ENCODE measurements around the gene WAPL. TPM values are rescaled to one million over a fixed set of nuclear protein-coding genes. Genes with fewer than 3 reads are reported as not detected.

The WAPL gene
- total and polyA plus RNA-seq, 9 of the 15 experiments (the other 6 are each of a cell fraction or from before 2014, with no cell fraction given): 14.3 to 36.4 (median 25.3) TPM

- ATAC-seq (no peak), FAIRE-seq (no peak), DNase-seq (ENCODE audit: extremely low read depth in 1 of 4, low spot score in 3 of 4) (no peak)
- Histone ChIP-seq H3K4me3 (no peak overlapping the region), H3K27me3 (ENCODE audit: control insufficient read depth in 2 of 2, insufficient read depth in 2 of 2, low read length in 2 of 2) (no peaks in the 10 kb centered on the region; a peak in 1 of 5 replicates), H3K9me1 (ENCODE audit: control insufficient read depth, insufficient read depth, low read length) (no peaks in the 10 kb centered on the region), H3K27ac (ENCODE audit: extremely low read depth, low read depth, low read length) (no peak overlapping the region), H3K9me3 (replicated peaks; ENCODE audit: control insufficient read depth, insufficient read depth, low read depth, low read length) (no peaks in the 10 kb centered on the region), H3K9ac (ENCODE audit: insufficient read depth in 1 of 2, low read depth in 2 of 2, low read length in 2 of 2) (no peak overlapping the region), H3K79me2 (ENCODE audit: control insufficient read depth, insufficient read depth, low read length) (no peaks in the 10 kb centered on the region), H2AFZ (ENCODE audit: low read depth, low read length) (no peak overlapping the region), H3K4me1 (replicated peaks in 1 of 2; ENCODE audit: control insufficient read depth in 2 of 2, insufficient read depth in 2 of 2, low read length in 2 of 2) (no peaks in the 10 kb centered on the region), H3K4me2 (ENCODE audit: insufficient read depth, low read length) (no peak overlapping the region), H4K20me1 (replicated peaks; ENCODE audit: control insufficient read depth, insufficient read depth, low read length) (no peaks in the 10 kb centered on the region), H3K36me3 (ENCODE audit: control insufficient read depth, insufficient read depth, low read length) (no peaks in the 10 kb centered on the region)
- POLR2A ChIA-PET: no interaction called here
- in situ Hi-C loops (cut with MboI) (no loop called here), intact Hi-C loops (cut with micrococcal nuclease) (no loop called here)
- no peak for TF ChIP-seq CBX1 (IDR thresholded peaks at IDR 0.05; ENCODE audit: low read depth)
- no peak for TF ChIP-seq CHAMP1 (IDR thresholded peaks at IDR 0.05)
- TF ChIP-seq, protein P1, sequence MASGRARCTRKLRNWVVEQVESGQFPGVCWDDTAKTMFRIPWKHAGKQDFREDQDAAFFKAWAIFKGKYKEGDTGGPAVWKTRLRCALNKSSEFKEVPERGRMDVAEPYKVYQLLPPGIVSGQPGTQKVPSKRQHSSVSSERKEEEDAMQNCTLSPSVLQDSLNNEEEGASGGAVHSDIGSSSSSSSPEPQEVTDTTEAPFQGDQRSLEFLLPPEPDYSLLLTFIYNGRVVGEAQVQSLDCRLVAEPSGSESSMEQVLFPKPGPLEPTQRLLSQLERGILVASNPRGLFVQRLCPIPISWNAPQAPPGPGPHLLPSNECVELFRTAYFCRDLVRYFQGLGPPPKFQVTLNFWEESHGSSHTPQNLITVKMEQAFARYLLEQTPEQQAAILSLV (tag; IDR thresholded peaks at IDR 0.05): no peak
- TF ChIP-seq GATAD2B (IDR thresholded peaks at IDR 0.05; ENCODE audit: borderline replicate concordance): no peak
- no peak for TF ChIP-seq RBM15 (IDR thresholded peaks at IDR 0.05; ENCODE audit: insufficient read depth, low read length)
- no peak for TF ChIP-seq SMAD2 (IDR thresholded peaks at IDR 0.05; ENCODE audit: low read depth, low read length)
- TF ChIP-seq FOXA3 (CRISPR knock-in tag; conservative IDR thresholded peaks at IDR 0.05 in 1 of 2, IDR thresholded peaks at IDR 0.05 in 1 of 2): no peak
- TF ChIP-seq RBM39 (optimal IDR thresholded peaks at IDR 0.05; ENCODE audit: low read depth, low read length): no peak
- no peak for TF ChIP-seq SP1 (CRISPR knock-in tag; IDR thresholded peaks at IDR 0.05)
- no peak for TF ChIP-seq ZBTB34 (CRISPR knock-in tag; IDR thresholded peaks at IDR 0.05)
- no peak for TF ChIP-seq ETS1 (conservative IDR thresholded peaks at IDR 0.05; ENCODE audit: control insufficient read depth, low read depth, low read length)
- TF ChIP-seq ZNF589 (CRISPR knock-in tag; IDR thresholded peaks at IDR 0.05; ENCODE audit: low read depth): no peak
- no peak for TF ChIP-seq NBN (IDR thresholded peaks at IDR 0.05; ENCODE audit: low read depth)
- TF ChIP-seq NCOR1 (IDR thresholded peaks at IDR 0.05): no peak
- no TSS peak for BruUV-seq (replicated peaks)
- 0% methylated on average over 5 of the region's 5 CpGs for WGBS (ENCODE audit: insufficient coverage, low coverage, missing lambda C conversion rate)
- CTCF ChIA-PET (ENCODE audit: low intra/inter-chr PET ratio): no interaction called here
Observed at GRCh38 chr10:86423739-86424138, 97.9 kb downstream of the WAPL start.

Data from K562 (cell line).